Measurements from ENCODE around the gene SPON1.
"Not testable (repeated sequence)": the region's sequence is repeated elsewhere in the genome, so short reads cannot be mapped to it uniquely, and the experiment has no call there.

The SPON1 gene

GRCh38 chr11:13962562-13963168, at the start of gene SPON1:
SPON1 (plus strand) TSS chr11:13962723; CDS start chr11:13962905, 182 bp downstream.
- no peak for DNase-seq

DNA sequence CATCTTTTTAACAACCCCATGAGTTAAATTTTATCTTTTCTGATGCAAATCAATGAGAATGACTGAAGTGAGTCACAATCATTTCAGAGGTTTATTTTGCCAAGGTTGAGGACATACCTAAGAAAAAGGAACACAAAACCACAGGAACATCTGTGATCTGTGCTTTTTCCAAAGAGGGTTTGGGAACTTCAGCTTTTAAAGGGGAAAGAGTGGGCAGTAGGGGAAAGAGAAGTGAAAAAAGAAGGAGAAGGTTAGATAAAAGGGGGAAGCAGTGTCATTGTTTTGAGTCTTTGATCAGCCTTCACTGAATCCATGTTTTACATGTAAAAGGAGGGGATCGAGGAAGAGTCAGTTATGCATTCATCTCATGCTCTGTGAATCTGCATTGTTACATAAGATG, 45.3 kb upstream of the SPON1 start:
- DNase-seq, result no peak

DNA sequence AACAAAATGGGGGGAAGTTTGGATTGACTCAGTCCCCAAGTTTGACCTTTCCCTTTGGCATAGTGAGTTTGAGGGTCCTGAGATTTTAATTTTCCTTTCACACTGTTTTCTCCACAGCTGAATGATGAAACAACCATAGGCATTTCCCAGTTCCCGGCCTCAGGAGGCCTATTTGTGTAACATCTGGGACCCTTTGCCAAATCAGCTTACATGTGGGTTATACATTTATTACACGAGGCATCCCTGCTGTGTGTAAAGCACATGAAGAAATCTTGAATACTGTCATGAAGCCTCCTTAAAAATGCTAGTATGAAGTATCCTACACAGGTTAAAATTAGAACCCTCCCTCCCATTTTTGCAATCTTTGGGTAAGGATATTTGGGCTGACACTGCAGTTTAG, 44.6 kb upstream of the SPON1 start:
- no peak for DNase-seq

DNA sequence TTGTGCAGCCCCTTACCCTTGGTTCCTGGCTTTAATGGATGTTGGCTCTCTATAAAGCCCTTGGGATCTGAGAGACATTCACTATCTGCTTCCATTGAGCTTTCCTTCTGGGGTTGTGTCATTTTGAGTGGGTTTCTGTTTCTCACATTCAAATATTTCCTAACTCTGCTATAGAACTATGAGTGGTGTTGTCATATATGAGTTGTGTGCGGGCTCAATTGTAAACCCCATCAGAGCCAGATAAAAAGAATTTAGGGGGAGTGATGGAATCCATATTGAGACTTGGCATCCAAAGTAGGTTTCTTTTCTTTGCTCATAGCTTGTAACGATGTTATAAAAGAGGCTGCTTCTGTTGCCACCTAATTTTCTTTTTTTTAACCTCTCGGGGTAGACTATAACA, 41.8 kb upstream of the SPON1 start:
- no peak for DNase-seq

- DNase-seq, result no peak
Observed at GRCh38 chr11:13921545-13921944, 41.0 kb upstream of the SPON1 start.

- DNase-seq, result no peak
Observed at GRCh38 chr11:13923182-13923581, 39.3 kb upstream of the SPON1 start.

GRCh38 chr11:13923716-13924650, 38.5 kb upstream of the SPON1 start:
- DNase-seq, result no peak

- DNase-seq, result no peak
Observed at GRCh38 chr11:13924801-13925327, 37.7 kb upstream of the SPON1 start.

GRCh38 chr11:13926366-13926765, 36.2 kb upstream of the SPON1 start:
- not testable (repeated sequence) for DNase-seq

- DNase-seq, result no peak
Observed at GRCh38 chr11:13926981-13927380, 35.5 kb upstream of the SPON1 start.

DNA sequence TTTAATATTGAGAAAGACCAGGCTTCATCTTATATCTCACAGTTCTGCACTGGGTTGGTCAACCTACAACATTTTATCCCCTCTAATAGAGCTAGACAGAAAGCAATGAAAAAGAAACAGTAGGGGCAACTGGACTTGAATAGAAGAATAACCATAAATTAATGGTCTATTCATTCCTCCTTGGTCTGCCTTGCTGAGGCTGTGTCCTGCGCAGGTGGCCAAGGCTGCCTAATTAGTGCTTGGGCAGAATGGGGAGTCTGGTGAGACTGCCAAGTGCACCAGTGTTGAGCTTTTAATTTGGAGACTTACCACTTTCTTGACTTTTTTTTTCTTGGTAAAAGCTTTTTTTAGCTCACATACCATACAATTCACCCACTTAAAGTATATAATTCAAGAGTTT, 35.0 kb upstream of the SPON1 start:
- no peak for DNase-seq

DNA sequence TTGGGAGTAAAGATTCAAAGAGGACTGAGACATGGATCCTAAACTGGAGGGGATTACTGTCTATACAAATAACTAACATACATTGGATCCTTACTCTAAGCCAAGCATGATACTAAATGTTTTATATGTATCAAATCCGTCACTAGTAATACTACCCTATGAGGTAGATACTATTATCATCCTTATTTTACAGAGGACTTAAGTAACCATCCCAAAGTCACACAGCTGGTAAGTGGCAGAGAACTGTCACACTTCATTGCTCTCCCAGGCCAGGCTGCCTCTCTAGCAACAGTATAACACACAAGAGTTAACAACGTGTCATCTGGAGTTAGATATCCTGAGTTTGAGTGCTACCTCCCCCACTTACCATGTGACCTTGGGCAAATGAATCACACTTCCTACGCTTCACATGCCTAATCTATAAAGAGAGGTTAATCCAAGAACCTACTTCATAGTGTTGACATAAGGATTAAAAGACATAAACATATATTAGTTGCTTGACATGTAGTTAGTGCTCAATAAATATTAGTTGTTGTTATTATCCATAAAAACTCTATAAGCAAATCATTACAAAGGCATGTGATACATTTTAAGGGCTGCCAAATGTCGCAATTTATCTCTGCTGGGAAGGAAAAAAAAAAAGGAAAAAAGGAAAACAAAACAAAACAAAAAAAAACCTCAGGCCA, 33.8 kb upstream of the SPON1 start:
- no peak for DNase-seq

DNA sequence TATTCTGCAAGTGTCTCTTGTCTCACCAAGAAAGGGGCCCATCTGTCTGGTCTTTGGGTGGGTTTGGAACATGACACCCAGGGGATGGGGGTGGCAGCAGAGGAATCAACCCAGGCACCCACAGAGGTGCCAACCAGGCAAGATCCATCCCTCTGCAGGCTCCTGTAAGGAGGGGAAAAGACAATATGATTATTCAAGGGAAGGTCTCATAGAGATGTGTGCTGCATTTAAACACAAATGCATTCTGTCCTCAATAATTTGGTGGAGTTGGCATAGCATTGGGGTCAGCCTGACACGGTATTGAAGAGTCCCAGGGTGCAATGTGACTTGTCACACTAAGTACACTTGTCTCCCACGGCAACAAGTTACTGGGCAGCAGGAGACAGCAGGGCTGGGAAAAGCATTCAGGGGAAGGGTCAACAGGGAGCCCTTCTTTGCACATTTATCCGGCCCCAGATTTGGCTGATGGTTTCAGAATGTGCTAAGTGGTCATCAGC, 33.1 kb upstream of the SPON1 start:
- DNase-seq, result no peak

DNA sequence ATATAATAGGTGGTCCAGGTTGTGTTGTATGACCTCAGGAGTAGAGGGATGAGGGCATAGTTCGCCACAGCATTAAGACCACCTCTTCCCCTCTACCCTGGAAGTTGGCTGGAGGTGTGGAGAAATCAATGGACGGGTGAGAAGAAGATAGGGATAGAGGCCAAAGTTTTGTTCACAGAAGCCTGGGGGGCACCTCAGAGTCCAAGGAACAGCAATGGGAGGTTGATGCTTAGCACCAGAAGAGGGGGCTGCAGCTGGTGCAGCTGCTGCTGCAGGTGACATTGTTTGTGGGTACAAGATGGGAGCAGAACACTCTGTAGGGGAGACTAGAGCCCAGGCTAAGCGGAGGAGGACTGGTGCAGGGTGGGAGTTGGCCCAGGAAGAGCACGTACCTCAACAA, 31.2 kb upstream of the SPON1 start:
- DNase-seq, result no peak

DNA sequence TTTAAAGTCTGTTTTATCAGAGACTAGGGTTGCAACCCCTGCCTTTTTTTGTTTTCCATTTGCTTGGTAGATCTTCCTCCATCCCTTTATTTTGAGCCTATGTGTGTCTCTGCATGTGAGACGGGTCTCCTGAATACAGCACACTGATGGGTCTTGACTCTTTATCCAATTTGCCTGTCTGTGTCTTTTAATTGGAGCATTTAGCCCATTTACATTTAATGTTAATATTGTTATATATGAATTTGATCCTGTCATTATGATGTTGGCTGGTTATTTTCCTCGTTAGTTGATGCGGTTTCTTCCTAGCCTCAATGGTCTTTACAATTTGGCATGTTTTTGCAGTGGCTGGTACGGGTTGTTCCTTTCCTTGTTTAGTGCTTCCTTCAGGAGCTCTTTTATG, 25.4 kb upstream of the SPON1 start:
- DNase-seq, result not testable (repeated sequence)

- DNase-seq, result not testable (repeated sequence)
Observed at GRCh38 chr11:13938829-13939228, 23.7 kb upstream of the SPON1 start.

DNA sequence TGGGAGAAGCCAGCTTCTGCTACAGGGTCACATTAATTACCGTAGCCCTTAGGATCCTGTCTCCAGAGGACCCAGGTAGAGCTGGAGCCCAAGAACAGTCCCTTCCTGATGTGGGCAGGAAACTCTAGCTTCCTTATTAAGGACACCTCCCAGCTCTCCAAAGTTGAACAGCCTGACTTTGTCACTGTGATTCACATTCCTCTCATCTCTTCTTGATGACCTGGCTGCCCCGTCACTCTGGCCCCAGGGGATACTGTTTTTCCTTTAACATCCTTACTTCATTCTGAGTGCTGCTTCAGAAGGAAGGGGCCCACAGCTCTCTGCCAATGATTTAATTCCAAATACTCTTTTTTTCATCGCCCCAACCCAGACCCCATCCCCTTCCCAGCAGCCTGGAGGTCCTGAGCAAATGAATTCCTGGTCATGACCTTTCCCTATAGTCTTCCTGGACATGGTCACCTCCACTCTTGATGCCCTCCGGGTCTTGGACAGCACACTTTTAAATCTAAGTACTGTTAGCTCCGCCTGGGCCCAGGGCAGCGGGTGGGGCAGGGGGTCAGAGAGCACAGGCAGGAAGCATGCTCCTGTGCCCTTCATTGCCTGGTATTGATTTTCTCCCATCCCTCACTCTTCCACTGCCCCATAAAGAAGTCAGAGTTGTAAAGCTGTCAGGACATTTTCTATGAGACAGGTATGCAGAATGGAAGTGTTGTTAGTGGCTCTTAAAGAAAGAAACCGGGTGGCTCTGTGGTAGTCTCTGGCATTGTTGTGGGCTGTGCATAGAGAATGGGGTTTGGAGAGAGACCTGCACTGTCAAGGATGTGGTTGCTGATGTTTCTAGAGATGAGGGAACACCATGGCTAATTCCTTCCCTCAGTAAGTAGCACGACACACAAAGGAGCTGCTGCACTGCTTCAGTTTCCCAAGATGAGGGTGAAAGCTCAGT, 22.3 kb upstream of the SPON1 start:
- DNase-seq, result no peak

GRCh38 chr11:13940907-13941256, 21.6 kb upstream of the SPON1 start:
- DNase-seq, result no peak

GRCh38 chr11:13941775-13942174, 20.7 kb upstream of the SPON1 start:
- DNase-seq, result no peak

- no peak for DNase-seq
Observed at GRCh38 chr11:13942378-13942777, 20.1 kb upstream of the SPON1 start.

DNA sequence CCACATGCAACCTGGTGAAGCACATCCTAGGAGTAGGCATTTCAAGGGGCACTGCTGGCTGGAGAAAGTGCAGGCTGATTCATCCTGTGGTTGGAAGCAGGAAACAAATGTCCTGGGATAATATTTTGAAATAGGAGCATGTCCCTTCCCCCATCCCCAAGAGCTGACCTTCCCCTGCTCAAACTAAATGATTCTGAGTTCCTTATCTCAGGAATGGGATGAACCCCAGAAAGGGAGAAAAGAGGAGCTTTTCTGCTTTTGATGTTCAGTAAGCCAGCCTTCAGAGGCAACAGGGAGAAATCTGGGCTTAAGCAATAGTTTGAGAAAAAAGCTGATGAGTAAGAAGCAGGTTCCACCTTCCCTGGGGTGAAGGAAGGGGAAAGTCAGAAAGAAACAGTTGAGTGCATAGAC, 19.5 kb upstream of the SPON1 start:
- no peak for DNase-seq

GRCh38 chr11:13944016-13944415, 18.5 kb upstream of the SPON1 start:
- no peak for DNase-seq
